A549 (cell line): ENCODE measurements around the gene RRBP1.

Experiments
- FOSL2 ChIP-seq, 2 experiments: fragments of 450-650 bp in 1 of 2; fragments of >200 bp in 1 of 2; sonication (Bioruptor Twin) in 1 of 2; formaldehyde crosslinking; IDR thresholded peaks; 2 replicates each; pipeline versions ENCODE4 v1.5.0 to v1.6.1; 2016 to 2020; ENCODE audit warnings: mild to moderate bottlenecking in 1 of 2, moderate library complexity in 1 of 2
- POLR2AphosphoS2 ChIP-seq: conservative IDR thresholded peaks from 2 replicates; pipeline ENCODE4 v1.6.1; 2012; ENCODE audit warnings: low read length, improper control_type of control experiment, inconsistent platforms
- RFX5 ChIP-seq: fragments of 450-650 bp; IDR thresholded peaks from 2 replicates; pipeline ENCODE4 v1.7.1; 2014; ENCODE audit warnings: antibody characterized with exemption, mild to moderate bottlenecking, moderate library complexity
- TF ChIP-seq, protein P1 (sequence below): fragments of >200 bp; sonication (Bioruptor Twin); formaldehyde crosslinking; IDR thresholded peaks from 3 replicates; pipeline ENCODE4 v1.5.1; 2016
- TF ChIP-seq, protein P2 (sequence below): fragments of 450-650 bp; IDR thresholded peaks from 2 replicates; pipeline ENCODE4 v1.6.1; 2014; ENCODE audit warnings: antibody characterized with exemption

DNA sequence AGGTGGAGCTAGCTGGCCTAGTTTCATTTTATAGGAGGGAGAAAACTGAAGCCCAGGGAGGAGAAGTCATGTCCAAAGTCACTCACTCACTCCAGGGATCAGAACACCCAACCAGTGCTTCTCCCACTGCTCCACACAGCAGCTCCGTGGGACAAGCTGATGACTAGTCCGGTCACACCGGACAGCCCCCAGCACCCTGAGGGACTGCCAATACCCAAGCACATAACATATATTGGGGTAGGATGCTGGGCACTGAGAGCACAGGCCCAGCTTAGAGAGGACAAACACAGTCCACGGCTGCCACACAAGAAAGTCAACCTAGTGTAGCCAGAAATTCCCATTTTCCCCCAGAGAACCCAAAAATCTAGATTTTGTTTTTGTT is 5.7 kb downstream of the RRBP1 start:
- TF ChIP-seq FOSL2 (IDR thresholded peaks at IDR 0.05) (no peak), FOSL2 (CRISPR knock-in tag; IDR thresholded peaks at IDR 0.05) (no peak), RFX5 (no peak), POLR2AphosphoS2 (no peak)
- TF ChIP-seq, protein P1, sequence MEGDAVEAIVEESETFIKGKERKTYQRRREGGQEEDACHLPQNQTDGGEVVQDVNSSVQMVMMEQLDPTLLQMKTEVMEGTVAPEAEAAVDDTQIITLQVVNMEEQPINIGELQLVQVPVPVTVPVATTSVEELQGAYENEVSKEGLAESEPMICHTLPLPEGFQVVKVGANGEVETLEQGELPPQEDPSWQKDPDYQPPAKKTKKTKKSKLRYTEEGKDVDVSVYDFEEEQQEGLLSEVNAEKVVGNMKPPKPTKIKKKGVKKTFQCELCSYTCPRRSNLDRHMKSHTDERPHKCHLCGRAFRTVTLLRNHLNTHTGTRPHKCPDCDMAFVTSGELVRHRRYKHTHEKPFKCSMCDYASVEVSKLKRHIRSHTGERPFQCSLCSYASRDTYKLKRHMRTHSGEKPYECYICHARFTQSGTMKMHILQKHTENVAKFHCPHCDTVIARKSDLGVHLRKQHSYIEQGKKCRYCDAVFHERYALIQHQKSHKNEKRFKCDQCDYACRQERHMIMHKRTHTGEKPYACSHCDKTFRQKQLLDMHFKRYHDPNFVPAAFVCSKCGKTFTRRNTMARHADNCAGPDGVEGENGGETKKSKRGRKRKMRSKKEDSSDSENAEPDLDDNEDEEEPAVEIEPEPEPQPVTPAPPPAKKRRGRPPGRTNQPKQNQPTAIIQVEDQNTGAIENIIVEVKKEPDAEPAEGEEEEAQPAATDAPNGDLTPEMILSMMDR: no peak
- TF ChIP-seq, protein P2, sequence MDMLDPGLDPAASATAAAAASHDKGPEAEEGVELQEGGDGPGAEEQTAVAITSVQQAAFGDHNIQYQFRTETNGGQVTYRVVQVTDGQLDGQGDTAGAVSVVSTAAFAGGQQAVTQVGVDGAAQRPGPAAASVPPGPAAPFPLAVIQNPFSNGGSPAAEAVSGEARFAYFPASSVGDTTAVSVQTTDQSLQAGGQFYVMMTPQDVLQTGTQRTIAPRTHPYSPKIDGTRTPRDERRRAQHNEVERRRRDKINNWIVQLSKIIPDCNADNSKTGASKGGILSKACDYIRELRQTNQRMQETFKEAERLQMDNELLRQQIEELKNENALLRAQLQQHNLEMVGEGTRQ: no peak
